ENCODE data around the gene PPP2R1A.

GRCh38 chr19:52196256-52196967, 6.6 kb downstream of the PPP2R1A start:
- TF ChIP-seq POLR2AphosphoS5 (IDR thresholded peaks at IDR 0.05; ENCODE audit: insufficient read depth, low read depth, low read length), result no peak
- TF ChIP-seq POLR2A (IDR thresholded peaks at IDR 0.05; ENCODE audit: low read depth, low read length), result no peak
